ENCODE data around the gene DHRSX. TPM values are rescaled to one million over a fixed set of nuclear protein-coding genes. Genes with fewer than 3 reads are reported as not detected.
"Not testable (repeated sequence)": the region's sequence is repeated elsewhere in the genome, so short reads cannot be mapped to it uniquely, and the experiment has no call there.

DHRSX gene
- total and polyA plus RNA-seq, 5 experiments from 2014 or later, result 17.1 to 20.8 (median 17.2) TPM

DNA sequence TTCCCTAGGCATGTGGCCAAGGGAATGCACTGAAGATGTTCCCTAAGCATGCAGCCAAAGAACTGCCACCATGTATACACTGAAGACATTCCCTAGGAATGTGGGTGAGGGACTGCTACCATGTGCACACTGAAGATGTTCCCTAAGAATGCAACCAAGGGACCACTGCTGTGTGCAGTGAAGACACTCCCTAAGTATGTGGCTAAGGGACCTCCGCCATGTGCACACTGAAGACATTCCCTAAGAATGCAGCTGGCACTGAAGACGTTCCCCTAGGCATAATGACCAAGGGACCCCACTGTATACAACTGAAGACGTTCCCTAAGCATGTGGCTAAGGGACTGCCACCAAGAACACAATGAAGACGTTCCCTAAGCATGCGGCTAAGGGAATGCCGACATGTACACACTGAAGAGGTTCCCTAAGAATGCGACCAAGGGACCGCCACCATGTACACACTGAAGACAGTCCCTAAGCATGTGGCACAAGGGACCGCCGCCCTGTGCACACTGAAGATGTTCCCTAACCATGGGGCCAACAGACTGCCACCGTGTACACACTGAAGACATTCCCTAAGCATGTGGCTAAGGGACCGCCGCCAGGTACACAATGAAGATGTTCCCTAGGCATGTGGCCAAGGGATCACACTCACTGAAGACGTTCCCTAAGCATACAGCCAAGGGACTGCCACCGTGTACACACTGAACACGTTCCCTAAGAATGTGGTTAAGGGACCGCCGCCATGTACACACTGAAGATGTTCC is 25.6 kb downstream of the DHRSX start:
- POLR2A ChIA-PET, result no interaction called here
- no peak for ATAC-seq

DNA sequence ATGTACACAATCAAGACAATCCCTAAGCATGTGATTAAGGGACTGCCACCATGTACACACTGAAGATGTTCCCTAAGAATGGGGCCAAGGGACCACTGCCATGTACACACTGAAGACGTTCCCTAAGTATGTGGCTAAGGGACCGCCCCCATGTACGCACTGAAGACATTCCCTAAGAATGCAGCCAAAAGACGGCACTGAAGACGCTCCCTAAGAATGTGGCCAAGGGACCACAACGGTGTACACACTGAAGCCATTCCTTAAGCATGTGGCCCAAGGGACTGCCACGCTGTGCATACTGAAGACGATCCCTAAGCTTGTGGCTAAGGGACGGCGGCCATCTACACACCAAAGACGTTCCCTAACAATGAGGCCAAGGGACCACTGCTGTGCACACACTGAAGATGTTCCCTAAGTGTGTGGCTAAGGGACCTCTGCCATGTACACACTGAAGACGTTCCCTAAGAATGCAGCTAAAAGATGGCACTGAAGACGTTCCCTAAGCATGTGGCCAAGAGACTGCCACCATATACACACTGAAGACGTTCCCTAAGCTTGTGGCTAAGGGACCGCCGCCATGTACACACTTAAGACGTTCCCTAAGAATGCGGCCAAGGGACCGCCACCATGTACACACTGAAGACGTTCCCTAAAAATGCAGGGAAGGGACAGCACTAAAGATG is 26.4 kb downstream of the DHRSX start:
- Mint-ChIP-seq H3K9me3 (peaks cover 0 to 5% (median 0%) of the 10 kb centered on the region in 9 donors), H3K27me3 (no peaks in the 10 kb centered on the region), H3K4me1 (peaks cover 0 to 37% (median 29%) of the 10 kb centered on the region in 4 donors), H3K36me3 (peaks cover 5 to 10% (median 6%) of the 10 kb centered on the region in 3 donors), H3K4me3 (no peak overlapping the region), H3K27ac (no peak overlapping the region)
- POLR2A ChIA-PET, result no interaction called here
- no peak for DNase-seq
- no peak for ATAC-seq

More for the DNA sequence above, 25.6 kb downstream of the DHRSX start:
- H3K27me3 Mint-ChIP-seq, result no peaks in the 10 kb centered on the region
- peaks cover 6 to 11% (median 11%) of the 10 kb centered on the region in 3 donors for H3K36me3 Mint-ChIP-seq
- H3K27ac Mint-ChIP-seq, result no peak overlapping the region
- H3K4me3 Mint-ChIP-seq, result no peak overlapping the region
- no peak for DNase-seq
- H3K9me3 Mint-ChIP-seq, result peaks cover 0 to 7% (median under 1%) of the 10 kb centered on the region in 9 donors
- peaks cover 0 to 37% (median 29%) of the 10 kb centered on the region in 4 donors for H3K4me1 Mint-ChIP-seq

DNA sequence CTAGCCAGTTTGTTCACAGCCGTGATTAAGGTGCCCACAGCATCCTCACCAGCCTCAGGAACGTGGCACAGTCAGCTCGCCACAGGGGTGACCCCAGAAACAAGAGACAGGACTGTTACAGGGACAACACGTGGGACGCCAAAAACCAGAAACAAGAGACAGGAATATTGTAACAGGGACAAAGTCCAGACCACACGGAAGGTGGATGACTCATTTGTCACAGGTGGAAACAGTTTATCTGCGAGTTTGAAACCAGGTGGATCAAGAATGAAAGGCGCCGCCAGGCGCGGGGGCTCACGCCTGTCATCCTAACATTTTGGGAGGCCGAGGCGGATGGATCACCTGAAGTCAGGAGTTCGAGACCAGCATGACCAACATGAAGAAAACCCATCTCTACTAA is 27.7 kb downstream of the DHRSX start:
- ATAC-seq, DNase-seq, H3K9me3 Mint-ChIP-seq, H3K36me3 Mint-ChIP-seq, H3K27me3 Mint-ChIP-seq, POLR2A ChIA-PET, H3K4me3 Mint-ChIP-seq: not testable (repeated sequence)
- H3K4me1 Mint-ChIP-seq, result peaks cover 0 to 39% (median 30%) of the 10 kb centered on the region in 4 donors
- peak overlapping the region in 1 of 10 donors; percentile 2 for H3K27ac Mint-ChIP-seq

DNA sequence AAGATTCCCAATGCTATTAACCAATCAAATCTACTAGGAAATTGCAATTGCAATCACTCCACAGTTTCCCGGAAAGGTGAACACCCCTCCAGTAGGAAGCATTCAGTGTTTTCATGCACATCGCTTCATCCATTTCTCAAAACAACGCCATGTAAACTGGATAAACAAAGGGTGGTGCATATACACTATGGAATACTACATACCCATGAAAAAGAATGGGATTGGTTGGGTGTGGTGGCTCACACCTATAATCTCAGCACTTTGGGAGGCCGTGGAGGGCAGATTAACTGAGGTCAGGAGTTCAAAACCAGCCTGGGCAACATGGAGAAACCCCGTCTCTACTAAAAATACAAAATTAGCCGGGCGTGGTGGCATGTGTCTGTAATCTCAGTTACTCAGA is 29.1 kb downstream of the DHRSX start:
- Mint-ChIP-seq H3K27ac (no peak overlapping the region), H3K4me3 (no peak overlapping the region), H3K36me3 (peaks cover 8% of the 10 kb centered on the region in 3 donors), H3K4me1 (peaks cover 0 to 37% (median 32%) of the 10 kb centered on the region in 4 donors), H3K27me3 (no peaks in the 10 kb centered on the region), H3K9me3 (peaks cover 0 to 5% (median 0%) of the 10 kb centered on the region in 9 donors)
- POLR2A ChIA-PET, result no interaction called here
- ATAC-seq, result no peak
- no peak for DNase-seq

DNA sequence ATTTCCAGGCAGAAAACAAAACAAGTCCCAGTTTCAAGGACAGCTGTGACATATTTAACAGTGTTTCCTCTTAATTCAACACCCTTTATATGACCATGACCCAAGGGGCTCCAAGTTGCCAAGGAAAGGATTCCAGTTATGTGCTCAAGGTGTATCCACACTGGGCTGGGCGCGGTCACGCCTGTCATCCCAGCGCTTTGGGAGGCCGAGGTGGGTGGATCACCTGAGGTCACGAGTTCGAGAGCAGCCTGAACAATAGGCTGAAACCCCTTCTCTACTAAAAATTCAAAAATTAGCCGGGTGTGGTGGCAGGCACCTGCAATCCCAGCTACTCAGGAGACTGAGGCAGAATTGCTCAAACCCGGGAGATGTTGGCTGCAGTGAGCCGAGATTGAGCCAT is 29.6 kb downstream of the DHRSX start:
- ATAC-seq, DNase-seq, H3K9me3 Mint-ChIP-seq, H3K27me3 Mint-ChIP-seq, H3K4me3 Mint-ChIP-seq, POLR2A ChIA-PET, H3K27ac Mint-ChIP-seq, H3K36me3 Mint-ChIP-seq: not testable (repeated sequence)
- peaks cover 0 to 36% (median 30%) of the 10 kb centered on the region in 4 donors for H3K4me1 Mint-ChIP-seq

DNA sequence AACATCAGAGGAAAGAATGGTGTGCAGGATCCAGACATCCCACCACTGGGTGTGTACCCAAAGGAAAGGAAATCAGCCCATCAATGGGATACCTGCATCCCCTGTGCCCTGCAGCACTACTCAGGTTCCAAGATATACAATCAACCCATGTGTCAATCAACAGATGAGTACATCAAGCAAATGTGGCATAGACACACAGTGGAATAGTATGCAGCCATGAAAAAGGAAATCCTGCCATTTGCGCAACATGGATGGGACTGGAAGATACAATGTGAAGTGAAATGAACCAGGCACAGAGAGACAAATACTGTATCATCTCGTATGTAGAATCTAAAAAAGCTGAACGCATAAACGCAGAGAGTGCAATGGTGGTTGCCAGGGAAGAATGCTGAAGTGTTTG is 30.9 kb downstream of the DHRSX start:
- ATAC-seq, DNase-seq, H3K36me3 Mint-ChIP-seq, H3K9me3 Mint-ChIP-seq, H3K27me3 Mint-ChIP-seq, H3K27ac Mint-ChIP-seq, H3K4me3 Mint-ChIP-seq, POLR2A ChIA-PET: not testable (repeated sequence)
- peaks cover 0 to 35% (median 26%) of the 10 kb centered on the region in 4 donors for H3K4me1 Mint-ChIP-seq

DNA sequence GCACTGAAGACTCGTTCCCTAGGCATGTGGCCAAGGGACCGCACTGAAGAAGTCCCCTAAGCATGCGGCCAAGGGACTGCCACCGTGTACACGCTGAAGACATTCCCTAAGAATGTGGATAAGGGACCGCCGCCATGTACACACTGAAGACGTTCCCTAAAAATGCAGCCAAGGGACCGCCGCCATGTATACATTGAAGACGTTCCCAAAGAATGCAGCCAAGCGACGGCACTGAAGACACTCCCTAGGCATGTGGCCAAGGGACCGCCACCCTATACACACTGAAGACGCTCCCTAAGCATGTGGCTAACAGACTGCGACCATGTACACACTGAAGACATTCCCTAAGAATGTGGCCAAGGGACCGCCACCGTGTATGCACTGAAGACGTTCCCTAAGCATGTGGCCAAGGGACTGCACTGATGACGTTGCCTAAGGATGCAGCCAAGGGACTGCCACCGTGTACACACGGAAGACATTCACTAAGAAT is 31.5 kb downstream of the DHRSX start:
- Mint-ChIP-seq H3K27me3 (no peaks in the 10 kb centered on the region), H3K36me3 (peaks cover 8% of the 10 kb centered on the region in 3 donors), H3K4me1 (peaks cover 0 to 29% (median 22%) of the 10 kb centered on the region in 4 donors), H3K9me3 (peaks cover 0 to 5% (median 0%) of the 10 kb centered on the region in 9 donors), H3K4me3 (no peak overlapping the region), H3K27ac (no peak overlapping the region)
- ATAC-seq (no peak), DNase-seq (peak in 1 of 10 donors; percentile 38)
- POLR2A ChIA-PET, result no interaction called here

DNA sequence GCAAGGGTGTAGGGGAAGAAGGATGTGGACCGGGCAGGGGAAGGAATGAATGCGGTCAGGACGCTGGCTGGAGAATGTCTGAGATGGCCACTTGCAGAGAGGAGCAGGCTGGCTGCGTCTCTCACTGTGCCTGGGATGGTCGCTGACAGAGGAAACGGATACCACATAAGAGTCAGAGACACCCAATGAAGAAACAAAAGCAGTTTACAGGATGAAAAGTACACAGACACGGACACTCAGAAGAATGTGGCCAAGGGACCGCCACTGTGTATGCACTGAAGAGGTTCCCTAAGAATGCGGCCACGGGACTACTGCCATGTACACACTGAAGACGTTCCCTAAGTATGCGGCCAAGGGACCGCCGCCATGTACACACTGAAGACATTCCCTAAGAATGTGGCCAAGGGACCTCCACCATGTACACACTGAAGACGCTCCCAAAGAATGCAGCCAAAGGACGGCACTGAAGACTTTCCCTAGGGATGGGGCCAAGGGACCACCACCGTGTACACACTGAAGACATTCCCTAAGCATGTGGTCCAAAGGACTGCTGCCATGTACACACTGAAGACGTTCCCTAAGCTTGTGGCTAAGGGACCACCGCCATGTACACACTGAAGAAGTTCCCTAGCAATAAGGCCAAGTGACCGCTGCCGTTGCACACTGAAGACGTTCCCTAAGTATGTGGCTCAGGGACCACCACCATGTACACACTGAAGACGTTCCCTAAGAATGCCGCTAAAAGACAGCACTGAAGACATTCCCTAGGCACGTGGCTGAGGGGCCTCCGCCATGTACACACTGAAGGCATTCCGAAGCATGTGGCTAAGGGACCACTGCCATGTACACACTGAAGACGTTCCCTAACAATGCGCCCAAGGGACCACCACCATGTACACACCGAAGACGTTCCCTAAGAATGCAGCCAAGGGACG is 32.2 kb downstream of the DHRSX start:
- Mint-ChIP-seq H3K4me3 (no peak overlapping the region), H3K36me3 (peaks cover 8% of the 10 kb centered on the region in 3 donors), H3K27me3 (no peaks in the 10 kb centered on the region), H3K4me1 (peaks cover 0 to 29% (median 24%) of the 10 kb centered on the region in 4 donors), H3K9me3 (peaks cover 0 to 5% (median 0%) of the 10 kb centered on the region in 9 donors), H3K27ac (no peak overlapping the region)
- POLR2A ChIA-PET, result no interaction called here
- no peak for ATAC-seq
- no peak for DNase-seq

DNA sequence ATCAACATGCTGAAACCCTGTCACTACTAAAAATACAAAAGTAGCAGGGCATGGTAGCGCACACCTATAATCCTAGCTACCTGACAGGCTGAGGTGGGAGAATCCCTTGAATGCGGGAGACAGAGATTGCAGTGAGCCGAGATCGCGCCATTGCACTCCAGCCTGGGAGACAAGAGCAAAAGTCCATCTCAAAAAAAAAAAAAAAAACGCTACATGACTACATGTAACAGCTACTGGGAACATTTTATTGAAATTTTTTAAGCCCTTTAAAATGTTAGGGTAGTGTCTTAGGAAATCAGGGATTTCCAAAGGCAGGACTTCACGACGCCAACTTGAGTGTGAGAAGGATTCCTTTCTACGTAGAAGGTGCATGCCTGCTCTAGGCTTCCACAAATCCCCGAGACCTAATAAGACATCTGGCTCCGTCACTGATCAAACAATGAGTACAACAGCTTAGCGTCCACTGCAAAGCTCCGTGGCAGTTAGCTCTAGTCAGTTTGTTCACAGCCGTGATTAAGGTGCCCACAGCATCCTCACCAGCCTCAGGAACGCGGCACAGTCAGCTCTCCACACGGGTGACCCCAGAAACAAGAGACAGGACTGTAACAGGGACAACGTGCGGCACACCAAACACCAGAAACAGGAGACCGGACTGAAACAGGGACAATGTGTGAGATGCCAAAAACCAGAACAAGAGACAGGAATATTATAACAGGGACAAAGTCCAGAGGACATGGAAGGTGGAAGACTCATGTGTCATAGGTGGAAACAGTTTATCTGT is 33.7 kb downstream of the DHRSX start:
- DNase-seq, result no peak
- H3K9me3 Mint-ChIP-seq, result peaks cover 0 to 5% (median 0%) of the 10 kb centered on the region in 9 donors
- H3K27ac Mint-ChIP-seq, result peak overlapping the region in 1 of 10 donors; percentile 41
- H3K36me3 Mint-ChIP-seq, result peaks cover 5 to 8% (median 6%) of the 10 kb centered on the region in 3 donors
- no peak overlapping the region for H3K4me3 Mint-ChIP-seq
- no peak for ATAC-seq
- peaks cover 0 to 37% (median 31%) of the 10 kb centered on the region in 4 donors for H3K4me1 Mint-ChIP-seq
- POLR2A ChIA-PET, result no interaction called here
- no peaks in the 10 kb centered on the region for H3K27me3 Mint-ChIP-seq

DNA sequence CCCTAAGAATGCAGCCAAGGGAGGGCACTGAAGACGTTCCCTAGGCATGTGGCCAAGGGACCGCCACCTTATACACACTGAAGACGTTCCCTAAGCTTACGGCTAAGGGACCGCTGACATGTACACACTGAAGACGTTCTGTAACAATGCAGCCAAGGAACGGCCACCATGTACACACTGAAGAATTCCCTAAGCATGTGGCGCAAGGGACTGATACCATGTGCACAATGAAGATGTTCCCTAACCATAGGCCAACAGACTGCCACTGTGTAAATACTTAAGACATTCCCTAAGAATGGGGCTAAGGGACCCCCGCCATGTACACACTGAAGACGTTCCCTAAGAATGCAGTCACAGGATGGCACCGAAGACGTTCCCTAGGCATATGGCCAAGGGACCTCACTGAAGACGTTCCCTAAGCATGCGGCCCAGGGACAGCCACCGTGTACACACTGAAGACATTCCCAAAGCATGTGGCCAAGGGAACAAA is 36.1 kb downstream of the DHRSX start:
- no peak for ATAC-seq
- peaks cover 8 to 39% (median 33%) of the 10 kb centered on the region in 4 donors for H3K4me1 Mint-ChIP-seq
- no peak for DNase-seq
- H3K36me3 Mint-ChIP-seq, result peaks cover 0 to 11% (median 5%) of the 10 kb centered on the region in 3 donors
- no peaks in the 10 kb centered on the region for H3K27me3 Mint-ChIP-seq
- peaks cover 0 to under 1% (median 0%) of the 10 kb centered on the region in 9 donors for H3K9me3 Mint-ChIP-seq
- no peak overlapping the region for H3K27ac Mint-ChIP-seq
- H3K4me3 Mint-ChIP-seq, result no peak overlapping the region
- POLR2A ChIA-PET, result no interaction called here

DNA sequence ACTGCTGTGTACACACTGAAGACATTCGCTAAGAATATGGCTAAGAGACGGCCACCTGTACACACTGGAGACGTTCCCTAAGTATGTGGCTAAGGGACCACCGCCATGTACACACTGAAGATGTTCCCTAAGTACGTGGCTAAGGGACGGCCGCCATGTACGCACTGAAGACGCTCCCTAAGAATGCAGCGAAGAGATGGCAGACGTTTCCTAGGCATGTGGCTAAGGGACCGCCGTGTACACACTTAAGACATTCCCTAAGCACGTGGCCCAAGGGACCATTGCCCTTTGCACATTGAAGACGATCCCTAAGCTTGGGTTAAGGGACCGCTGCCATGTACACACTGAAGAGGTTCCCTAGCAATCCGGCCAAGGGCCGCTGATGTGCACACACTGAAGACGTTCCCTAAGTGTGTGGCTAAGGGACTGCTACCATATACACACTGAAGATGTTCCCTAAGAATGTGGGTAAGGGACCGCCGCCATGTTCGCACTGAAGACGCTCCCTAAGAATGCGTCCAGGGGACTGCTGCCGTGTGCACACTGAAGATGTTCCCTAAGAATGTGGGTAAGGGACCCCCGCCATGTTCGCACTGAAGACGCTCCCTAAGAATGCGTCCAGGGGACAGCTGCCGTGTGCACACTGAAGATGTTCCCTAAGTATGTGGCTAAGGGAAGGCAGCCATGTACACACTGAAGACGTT is 36.7 kb downstream of the DHRSX start:
- H3K27ac Mint-ChIP-seq, result peak overlapping the region in 1 of 10 donors; percentile 14
- peaks cover 8 to 39% (median 33%) of the 10 kb centered on the region in 4 donors for H3K4me1 Mint-ChIP-seq
- peak in 1 of 10 donors; percentile 7 for DNase-seq
- H3K27me3 Mint-ChIP-seq, result no peaks in the 10 kb centered on the region
- POLR2A ChIA-PET, result no interaction called here
- no peak overlapping the region for H3K4me3 Mint-ChIP-seq
- H3K9me3 Mint-ChIP-seq, result no peaks in the 10 kb centered on the region
- ATAC-seq, result no peak
- H3K36me3 Mint-ChIP-seq, result peaks cover 0 to 11% (median 0%) of the 10 kb centered on the region in 3 donors

Data from naive thymus-derived CD8-positive, alpha-beta T cell (primary cell).